Calu3 (cell line): Measurements from ENCODE around the gene MAP3K1. TPM values are rescaled to one million over a fixed set of nuclear protein-coding genes. Genes with fewer than 3 reads are reported as not detected.

Experiments
- BruUV-seq: library from RNA; stranded (reverse); fragments of 400-500 nt; replicated peaks from 2 replicates; lab custom pipeline; 2021; lab: Mats Ljungman, UMichigan
- CTCF ChIA-PET: fragments of 300-600 bp; sonication (Branson Sonifier 250); formaldehyde crosslinking; loops from one replicate; lab custom pipeline; 2022; ENCODE audit warnings: antibody characterized with exemption; lab: Charles Lee
- DNase-seq: peaks from one replicate; pipeline ENCODE4 v3.0.0; 2022
- H3K27ac Mint-ChIP-seq: one replicate; pipeline ENCODE4 v1.8.0; 2022; ENCODE audit warnings: mixed read lengths; ENCODE audit not compliant: unreplicated experiment
- H3K27me3 Mint-ChIP-seq: one replicate; pipeline ENCODE4 v1.8.0; 2022; ENCODE audit warnings: mixed read lengths; ENCODE audit not compliant: unreplicated experiment
- H3K36me3 Mint-ChIP-seq: one replicate; pipeline ENCODE4 v1.8.0; 2022; ENCODE audit warnings: mild to moderate bottlenecking, moderate library complexity, mixed read lengths; ENCODE audit not compliant: insufficient read depth, unreplicated experiment
- H3K4me1 Mint-ChIP-seq: one replicate; pipeline ENCODE4 v1.8.0; 2022; ENCODE audit warnings: mild to moderate bottlenecking, low read depth, mixed read lengths; ENCODE audit not compliant: unreplicated experiment
- H3K4me3 Mint-ChIP-seq: one replicate; pipeline ENCODE4 v1.8.0; 2022; ENCODE audit warnings: mild to moderate bottlenecking, low read depth, moderate library complexity, mixed read lengths; ENCODE audit not compliant: unreplicated experiment
- H3K9me3 Mint-ChIP-seq: one replicate; pipeline ENCODE4 v1.8.0; 2022; ENCODE audit warnings: low read depth, mixed read lengths; ENCODE audit not compliant: unreplicated experiment
- intact Hi-C: fragments of 100-400 bp; cut with micrococcal nuclease; formaldehyde crosslinking; loops from one replicate; pipeline ENCODE4 v1.10.0; 2022; ENCODE audit not compliant: unreplicated experiment
- total RNA-seq: library from RNA; stranded (reverse); gene quantifications from 2 replicates; pipeline ENCODE4 v1.2.3, GENCODE V29; 2022
- TF ChIP-seq, protein P1 (sequence below): fragments of 200-600 bp; IDR thresholded peaks from one replicate; pipeline ENCODE4 v1.8.0; 2022; ENCODE audit warnings: antibody characterized with exemption; ENCODE audit not compliant: unreplicated experiment

Gene MAP3K1
- total RNA-seq, 1 experiment from 2014 or later = 32.9 TPM

- TF ChIP-seq, protein P1, sequence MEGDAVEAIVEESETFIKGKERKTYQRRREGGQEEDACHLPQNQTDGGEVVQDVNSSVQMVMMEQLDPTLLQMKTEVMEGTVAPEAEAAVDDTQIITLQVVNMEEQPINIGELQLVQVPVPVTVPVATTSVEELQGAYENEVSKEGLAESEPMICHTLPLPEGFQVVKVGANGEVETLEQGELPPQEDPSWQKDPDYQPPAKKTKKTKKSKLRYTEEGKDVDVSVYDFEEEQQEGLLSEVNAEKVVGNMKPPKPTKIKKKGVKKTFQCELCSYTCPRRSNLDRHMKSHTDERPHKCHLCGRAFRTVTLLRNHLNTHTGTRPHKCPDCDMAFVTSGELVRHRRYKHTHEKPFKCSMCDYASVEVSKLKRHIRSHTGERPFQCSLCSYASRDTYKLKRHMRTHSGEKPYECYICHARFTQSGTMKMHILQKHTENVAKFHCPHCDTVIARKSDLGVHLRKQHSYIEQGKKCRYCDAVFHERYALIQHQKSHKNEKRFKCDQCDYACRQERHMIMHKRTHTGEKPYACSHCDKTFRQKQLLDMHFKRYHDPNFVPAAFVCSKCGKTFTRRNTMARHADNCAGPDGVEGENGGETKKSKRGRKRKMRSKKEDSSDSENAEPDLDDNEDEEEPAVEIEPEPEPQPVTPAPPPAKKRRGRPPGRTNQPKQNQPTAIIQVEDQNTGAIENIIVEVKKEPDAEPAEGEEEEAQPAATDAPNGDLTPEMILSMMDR = no peak
- no peaks in the 10 kb centered on the region for H3K4me1 Mint-ChIP-seq
- BruUV-seq = no TSS peak
- no peak overlapping the region for H3K4me3 Mint-ChIP-seq
- DNase-seq = no peak
- H3K27ac Mint-ChIP-seq = no peak overlapping the region
- CTCF ChIA-PET = no interaction called here
- no peaks in the 10 kb centered on the region for H3K9me3 Mint-ChIP-seq
- no peaks in the 10 kb centered on the region for H3K27me3 Mint-ChIP-seq
- intact Hi-C loops = no loop called here
- H3K36me3 Mint-ChIP-seq = peaks cover 35% of the 10 kb centered on the region
Observed at GRCh38 chr5:56893251-56893951, 78.1 kb downstream of the MAP3K1 start.

DNA sequence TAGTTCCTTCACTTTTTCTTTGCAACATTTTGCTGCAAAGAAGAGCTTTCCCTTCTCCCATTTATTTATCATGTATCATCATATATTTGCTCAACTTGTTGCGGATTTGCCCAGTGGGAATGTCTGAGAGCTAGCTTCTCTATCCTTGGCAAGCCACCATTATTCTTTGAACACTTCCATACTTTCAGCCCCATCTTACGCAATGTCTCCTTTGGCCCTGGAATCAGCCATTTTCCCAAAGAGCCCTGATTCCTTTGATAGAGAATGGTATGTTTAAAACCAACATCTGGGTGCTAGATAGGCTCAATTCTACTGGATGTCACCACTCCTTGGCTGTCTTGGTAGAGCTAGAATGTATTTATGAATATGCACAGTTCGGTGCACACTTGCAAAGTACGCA lies 81.4 kb downstream of the MAP3K1 start:
- Mint-ChIP-seq H3K27ac (no peak overlapping the region), H3K27me3 (no peaks in the 10 kb centered on the region), H3K36me3 (peaks cover 8% of the 10 kb centered on the region), H3K4me1 (no peaks in the 10 kb centered on the region), H3K9me3 (no peaks in the 10 kb centered on the region), H3K4me3 (no peak overlapping the region)
- TF ChIP-seq, protein P1 = no peak
- no peak for DNase-seq
- BruUV-seq = no TSS peak
- CTCF ChIA-PET = interaction anchor here (0.6 to 1.4 kb wide), 3 partner anchors 58 to 1588 kb away, joined by 3 to 4 read pairs (median 3); no protein-coding TSS in a partner anchor
- intact Hi-C loops = no loop called here

GRCh38 chr5:56898213-56898612 lies 82.9 kb downstream of the MAP3K1 start:
- BruUV-seq = no TSS peak
- CTCF ChIA-PET = interaction anchor here (0.5 kb wide), 1 partner anchor 231 kb away, joined by 3 read pairs; no protein-coding TSS in a partner anchor
- Mint-ChIP-seq H3K9me3 (no peaks in the 10 kb centered on the region), H3K4me1 (no peaks in the 10 kb centered on the region), H3K27me3 (no peaks in the 10 kb centered on the region), H3K4me3 (no peak overlapping the region), H3K36me3 (no peaks in the 10 kb centered on the region), H3K27ac (no peak overlapping the region)
- intact Hi-C loops = no loop called here
- TF ChIP-seq, protein P1 = no peak
- DNase-seq = no peak

DNA sequence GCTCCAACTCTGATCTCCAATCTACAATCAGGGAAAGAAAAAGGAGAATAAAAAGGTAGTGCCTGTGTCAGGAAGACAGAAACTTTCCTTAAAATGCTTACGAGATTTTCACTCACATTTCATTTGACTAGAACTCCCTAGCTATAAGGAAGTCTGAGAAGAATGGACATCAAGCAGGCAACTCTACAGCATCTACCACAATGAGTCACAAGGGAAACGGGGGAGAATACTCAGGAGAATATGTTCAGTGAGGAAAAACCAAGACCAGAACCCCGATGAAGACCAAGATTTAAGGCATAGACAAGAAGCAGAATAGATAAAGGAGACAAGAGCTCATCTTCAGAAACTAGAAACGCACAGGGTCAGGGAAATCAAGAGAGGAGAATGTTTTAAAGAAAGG lies 85.0 kb downstream of the MAP3K1 start:
- H3K9me3 Mint-ChIP-seq = no peaks in the 10 kb centered on the region
- DNase-seq = no peak
- CTCF ChIA-PET = interaction anchor here (0.6 to 2.0 kb wide), 5 partner anchors 9 to 630 kb away, joined by 3 to 12 read pairs (median 3); no protein-coding TSS in a partner anchor
- BruUV-seq = no TSS peak
- no peak overlapping the region for H3K4me3 Mint-ChIP-seq
- H3K27ac Mint-ChIP-seq = no peak overlapping the region
- no peaks in the 10 kb centered on the region for H3K27me3 Mint-ChIP-seq
- TF ChIP-seq, protein P1 = no peak
- H3K4me1 Mint-ChIP-seq = no peaks in the 10 kb centered on the region
- no peaks in the 10 kb centered on the region for H3K36me3 Mint-ChIP-seq
- intact Hi-C loops = loop anchor here (2.0 to 5.0 kb wide), 3 partner anchors 320 to 1562 kb away; partner anchors contain the start of gene PLK2
